GM23338 (cell line): ENCODE measurements around the gene WNT1. TPM values are rescaled to one million over a fixed set of nuclear protein-coding genes. Genes with fewer than 3 reads are reported as not detected.

Experiments used
- ATAC-seq: fragments of 200-7000 bp; cut with Tn5 transposase; 3 replicates; pipeline ENCODE4 v1.9.1; 2020
- DNase-seq: peaks from one replicate; pipeline ENCODE4 v3.0.0-alpha.2; 2015; ENCODE audit warnings: low spot score
- H2AFZ ChIP-seq: fragments of 200-600 bp; sonication (generic); 2 replicates; pipeline ENCODE4 v1.8.0; 2016; ENCODE audit warnings: antibody characterized with exemption, mild to moderate bottlenecking, moderate library complexity
- H3F3A ChIP-seq: fragments of 200-600 bp; sonication (generic); replicated peaks from 2 replicates; pipeline ENCODE4 v1.8.0; 2017; ENCODE audit warnings: antibody characterized with exemption, mixed run types, low read depth
- H3K27ac ChIP-seq: fragments of 200-600 bp; sonication (generic); 2 replicates; pipeline ENCODE4 v1.6.1; 2016; ENCODE audit warnings: low read depth
- H3K27me3 ChIP-seq: fragments of 200-600 bp; sonication (generic); 2 replicates; pipeline ENCODE4 v1.8.0; 2016; ENCODE audit warnings: mild to moderate bottlenecking, mixed run types, moderate library complexity; ENCODE audit not compliant: insufficient read depth
- H3K36me3 ChIP-seq: fragments of 200-600 bp; sonication (generic); 2 replicates; pipeline ENCODE4 v1.8.0; 2016; ENCODE audit warnings: mild to moderate bottlenecking; ENCODE audit not compliant: insufficient read depth
- H3K4me1 ChIP-seq: fragments of 200-600 bp; sonication (generic); 2 replicates; pipeline ENCODE4 v1.8.0; 2016; ENCODE audit warnings: mild to moderate bottlenecking, moderate library complexity; ENCODE audit not compliant: insufficient read depth
- H3K4me2 ChIP-seq: fragments of 200-600 bp; sonication (generic); 2 replicates; pipeline ENCODE4 v1.7.1; 2017; ENCODE audit warnings: mixed run types
- H3K4me3 ChIP-seq: fragments of 200-600 bp; sonication (generic); 2 replicates; pipeline ENCODE4 v1.6.1; 2016; ENCODE audit warnings: mixed run types
- H3K79me2 ChIP-seq: fragments of 200-600 bp; sonication (generic); replicated peaks from 2 replicates; pipeline ENCODE4 v1.8.0; 2017; ENCODE audit warnings: mild to moderate bottlenecking; ENCODE audit not compliant: insufficient read depth
- H3K9me2 ChIP-seq: fragments of 200-600 bp; sonication (generic); 2 replicates; pipeline ENCODE4 v1.8.0; 2017; ENCODE audit not compliant: insufficient read depth
- H4K20me1 ChIP-seq: fragments of 200-600 bp; sonication (generic); replicated peaks from 2 replicates; pipeline ENCODE4 v1.8.0; 2017; ENCODE audit warnings: mild to moderate bottlenecking; ENCODE audit not compliant: insufficient read depth
- H3K27ac Mint-ChIP-seq: 2 replicates; pipeline ENCODE4 v1.8.0; 2020; ENCODE audit warnings: inconsistent platforms, mild to moderate bottlenecking, moderate library complexity, mixed read lengths
- H3K27me3 Mint-ChIP-seq: 3 replicates; pipeline ENCODE4 v1.8.0; 2022; ENCODE audit warnings: low read depth, mild to moderate bottlenecking, moderate library complexity, mixed read lengths, inconsistent platforms; ENCODE audit not compliant: insufficient read depth, poor library complexity
- H3K36me3 Mint-ChIP-seq: 3 replicates; pipeline ENCODE4 v1.8.0; 2021; ENCODE audit warnings: low read depth, mild to moderate bottlenecking, inconsistent platforms, moderate library complexity, mixed read lengths
- H3K4me1 Mint-ChIP-seq: 3 replicates; pipeline ENCODE4 v1.8.0; 2020; ENCODE audit warnings: mild to moderate bottlenecking, inconsistent platforms, mixed read lengths
- H3K4me3 Mint-ChIP-seq: 3 replicates; pipeline ENCODE4 v1.8.0; 2021; ENCODE audit warnings: moderate library complexity, mild to moderate bottlenecking, inconsistent platforms, mixed read lengths
- H3K9me3 Mint-ChIP-seq: 3 replicates; pipeline ENCODE4 v1.8.0; 2020; ENCODE audit warnings: moderate library complexity, mild to moderate bottlenecking, inconsistent platforms, mixed read lengths
- JUNB ChIP-seq: IDR thresholded peaks from one replicate; pipeline ENCODE4 v1.6.1; 2016; ENCODE audit warnings: antibody characterized with exemption; ENCODE audit not compliant: unreplicated experiment
- NANOG ChIP-seq: IDR thresholded peaks from 2 replicates; pipeline ENCODE4 v1.6.1; 2016; ENCODE audit warnings: antibody characterized with exemption, borderline replicate concordance
- POLR2AphosphoS5 ChIP-seq: IDR thresholded peaks from 2 replicates; pipeline ENCODE4 v1.6.1; 2016; ENCODE audit warnings: antibody characterized with exemption, low read depth
- STAT1 ChIP-seq: IDR thresholded peaks from one replicate; pipeline ENCODE4 v1.6.1; 2016; ENCODE audit warnings: antibody characterized with exemption; ENCODE audit not compliant: unreplicated experiment
- ZNF114 ChIP-seq: fragments of 250-450 bp; sonication (Bioruptor Pico); IDR thresholded peaks from 2 replicates; pipeline ENCODE4 v1.5.0; 2020; ENCODE audit warnings: mild to moderate bottlenecking, moderate library complexity
- ZNF331 ChIP-seq: fragments of 250-450 bp; sonication (Bioruptor Pico); IDR thresholded peaks from 2 replicates; pipeline ENCODE4 v1.5.0; 2020; ENCODE audit warnings: low read depth, mild to moderate bottlenecking, moderate library complexity
- ZNF462 ChIP-seq: fragments of 250-450 bp; sonication (Bioruptor Pico); IDR thresholded peaks from 2 replicates; pipeline ENCODE4 v1.5.0; 2020; ENCODE audit warnings: mild to moderate bottlenecking, moderate library complexity
- polyA plus RNA-seq: library from polyadenylated mRNA; unstranded; fragments of >200 nt; fragmentation: Nextera tagmentation; extraction: Ambion mirVana; gene quantifications from 2 replicates; pipeline ENCODE4 v1.2.1, GENCODE V29; 2016
- total RNA-seq: library from RNA; depleted of rRNA; stranded (reverse); fragments of >200 nt; shearing (Covaris generic); gene quantifications from 2 replicates; pipeline ENCODE4 v1.2.3, GENCODE V29; 2014
- TF ChIP-seq, protein P1 (sequence below), 2 experiments: fragments of 200-600 bp in 1 of 2; sonication (generic) in 1 of 2; conservative IDR thresholded peaks; 2 replicates each; pipeline versions ENCODE4 v1.5.1 to v1.6.1; 2016 to 2017; ENCODE audit warnings: antibody characterized with exemption in 2 of 2, low read depth in 2 of 2, mild to moderate bottlenecking in 2 of 2, moderate library complexity in 1 of 2
- TF ChIP-seq, protein P2 (sequence below): IDR thresholded peaks from one replicate; pipeline ENCODE4 v1.6.1; 2018; ENCODE audit warnings: antibody characterized with exemption; ENCODE audit not compliant: unreplicated experiment
- TF ChIP-seq, protein P3 (sequence below): IDR thresholded peaks from 2 replicates; pipeline ENCODE4 v1.6.1; 2016; ENCODE audit warnings: antibody characterized with exemption

WNT1 gene
- total and polyA plus RNA-seq, 2 experiments from 2014 or later = not detected

DNA sequence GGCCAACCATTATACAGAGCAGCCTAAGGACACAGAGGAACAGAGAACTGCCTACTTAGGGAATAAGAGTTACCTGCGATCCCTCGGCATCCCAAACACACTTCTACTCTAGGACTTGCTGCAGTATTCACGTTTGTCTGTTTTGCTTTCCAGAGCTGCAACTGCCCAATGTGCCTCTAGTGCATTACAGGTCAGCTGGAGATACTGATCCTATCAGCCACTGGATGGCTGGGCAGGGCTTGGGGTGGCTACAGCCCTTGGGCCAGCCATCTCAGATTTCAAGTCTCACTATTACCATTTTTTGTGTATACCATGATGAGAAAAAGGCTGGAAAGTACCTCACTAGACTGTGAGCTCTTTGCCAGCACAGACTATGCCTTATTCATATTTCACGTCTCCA, 25.4 kb upstream of the WNT1 start (continued):
- TF ChIP-seq, protein P1, sequence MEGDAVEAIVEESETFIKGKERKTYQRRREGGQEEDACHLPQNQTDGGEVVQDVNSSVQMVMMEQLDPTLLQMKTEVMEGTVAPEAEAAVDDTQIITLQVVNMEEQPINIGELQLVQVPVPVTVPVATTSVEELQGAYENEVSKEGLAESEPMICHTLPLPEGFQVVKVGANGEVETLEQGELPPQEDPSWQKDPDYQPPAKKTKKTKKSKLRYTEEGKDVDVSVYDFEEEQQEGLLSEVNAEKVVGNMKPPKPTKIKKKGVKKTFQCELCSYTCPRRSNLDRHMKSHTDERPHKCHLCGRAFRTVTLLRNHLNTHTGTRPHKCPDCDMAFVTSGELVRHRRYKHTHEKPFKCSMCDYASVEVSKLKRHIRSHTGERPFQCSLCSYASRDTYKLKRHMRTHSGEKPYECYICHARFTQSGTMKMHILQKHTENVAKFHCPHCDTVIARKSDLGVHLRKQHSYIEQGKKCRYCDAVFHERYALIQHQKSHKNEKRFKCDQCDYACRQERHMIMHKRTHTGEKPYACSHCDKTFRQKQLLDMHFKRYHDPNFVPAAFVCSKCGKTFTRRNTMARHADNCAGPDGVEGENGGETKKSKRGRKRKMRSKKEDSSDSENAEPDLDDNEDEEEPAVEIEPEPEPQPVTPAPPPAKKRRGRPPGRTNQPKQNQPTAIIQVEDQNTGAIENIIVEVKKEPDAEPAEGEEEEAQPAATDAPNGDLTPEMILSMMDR (conservative IDR thresholded peaks at IDR 0.05; ENCODE audit: low read depth in 2 of 2) = no peak
- no peak for TF ChIP-seq POLR2AphosphoS5

GRCh38 chr12:48954061-48954460, 24.1 kb upstream of the WNT1 start:
- Histone ChIP-seq H3K27ac (no peak overlapping the region), H3K79me2 (peaks cover 78% of the 10 kb centered on the region), H2AFZ (no peak overlapping the region), H3K4me3 (no peak overlapping the region), H3K27me3 (no peaks in the 10 kb centered on the region), H3K9me2 (no peaks in the 10 kb centered on the region), H3K4me2 (no peak overlapping the region), H3F3A (0 out of 2 replicates have a peak, but pooled peaks cover 2% of the 10 kb centered on the region), H3K36me3 (peaks cover 11% of the 10 kb centered on the region), H4K20me1 (peaks cover 46% of the 10 kb centered on the region), H3K4me1 (peaks cover 15% of the 10 kb centered on the region)
- Mint-ChIP-seq H3K9me3 (no peaks in the 10 kb centered on the region; the same call in 2 of the 3 replicates), H3K4me3 (no peak overlapping the region), H3K4me1 (peaks cover 27% of the 10 kb centered on the region), H3K27me3 (peaks cover 19% of the 10 kb centered on the region), H3K36me3 (peaks cover 47% of the 10 kb centered on the region), H3K27ac (no peak overlapping the region)
- DNase-seq (no peak), ATAC-seq (no peak)
- TF ChIP-seq, protein P2, sequence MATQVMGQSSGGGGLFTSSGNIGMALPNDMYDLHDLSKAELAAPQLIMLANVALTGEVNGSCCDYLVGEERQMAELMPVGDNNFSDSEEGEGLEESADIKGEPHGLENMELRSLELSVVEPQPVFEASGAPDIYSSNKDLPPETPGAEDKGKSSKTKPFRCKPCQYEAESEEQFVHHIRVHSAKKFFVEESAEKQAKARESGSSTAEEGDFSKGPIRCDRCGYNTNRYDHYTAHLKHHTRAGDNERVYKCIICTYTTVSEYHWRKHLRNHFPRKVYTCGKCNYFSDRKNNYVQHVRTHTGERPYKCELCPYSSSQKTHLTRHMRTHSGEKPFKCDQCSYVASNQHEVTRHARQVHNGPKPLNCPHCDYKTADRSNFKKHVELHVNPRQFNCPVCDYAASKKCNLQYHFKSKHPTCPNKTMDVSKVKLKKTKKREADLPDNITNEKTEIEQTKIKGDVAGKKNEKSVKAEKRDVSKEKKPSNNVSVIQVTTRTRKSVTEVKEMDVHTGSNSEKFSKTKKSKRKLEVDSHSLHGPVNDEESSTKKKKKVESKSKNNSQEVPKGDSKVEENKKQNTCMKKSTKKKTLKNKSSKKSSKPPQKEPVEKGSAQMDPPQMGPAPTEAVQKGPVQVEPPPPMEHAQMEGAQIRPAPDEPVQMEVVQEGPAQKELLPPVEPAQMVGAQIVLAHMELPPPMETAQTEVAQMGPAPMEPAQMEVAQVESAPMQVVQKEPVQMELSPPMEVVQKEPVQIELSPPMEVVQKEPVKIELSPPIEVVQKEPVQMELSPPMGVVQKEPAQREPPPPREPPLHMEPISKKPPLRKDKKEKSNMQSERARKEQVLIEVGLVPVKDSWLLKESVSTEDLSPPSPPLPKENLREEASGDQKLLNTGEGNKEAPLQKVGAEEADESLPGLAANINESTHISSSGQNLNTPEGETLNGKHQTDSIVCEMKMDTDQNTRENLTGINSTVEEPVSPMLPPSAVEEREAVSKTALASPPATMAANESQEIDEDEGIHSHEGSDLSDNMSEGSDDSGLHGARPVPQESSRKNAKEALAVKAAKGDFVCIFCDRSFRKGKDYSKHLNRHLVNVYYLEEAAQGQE = no peak
- TF ChIP-seq POLR2AphosphoS5 (no peak), ZNF331 (CRISPR knock-in tag) (no peak), NANOG (no peak), STAT1 (no peak), JUNB (no peak), ZNF462 (CRISPR knock-in tag) (no peak), ZNF114 (CRISPR knock-in tag) (no peak)
- TF ChIP-seq, protein P3, sequence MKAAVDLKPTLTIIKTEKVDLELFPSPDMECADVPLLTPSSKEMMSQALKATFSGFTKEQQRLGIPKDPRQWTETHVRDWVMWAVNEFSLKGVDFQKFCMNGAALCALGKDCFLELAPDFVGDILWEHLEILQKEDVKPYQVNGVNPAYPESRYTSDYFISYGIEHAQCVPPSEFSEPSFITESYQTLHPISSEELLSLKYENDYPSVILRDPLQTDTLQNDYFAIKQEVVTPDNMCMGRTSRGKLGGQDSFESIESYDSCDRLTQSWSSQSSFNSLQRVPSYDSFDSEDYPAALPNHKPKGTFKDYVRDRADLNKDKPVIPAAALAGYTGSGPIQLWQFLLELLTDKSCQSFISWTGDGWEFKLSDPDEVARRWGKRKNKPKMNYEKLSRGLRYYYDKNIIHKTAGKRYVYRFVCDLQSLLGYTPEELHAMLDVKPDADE = no peak
- TF ChIP-seq, protein P1 (conservative IDR thresholded peaks at IDR 0.05; ENCODE audit: low read depth in 2 of 2) = no peak
